Measurements from ENCODE around the gene AGO4.

DNA sequence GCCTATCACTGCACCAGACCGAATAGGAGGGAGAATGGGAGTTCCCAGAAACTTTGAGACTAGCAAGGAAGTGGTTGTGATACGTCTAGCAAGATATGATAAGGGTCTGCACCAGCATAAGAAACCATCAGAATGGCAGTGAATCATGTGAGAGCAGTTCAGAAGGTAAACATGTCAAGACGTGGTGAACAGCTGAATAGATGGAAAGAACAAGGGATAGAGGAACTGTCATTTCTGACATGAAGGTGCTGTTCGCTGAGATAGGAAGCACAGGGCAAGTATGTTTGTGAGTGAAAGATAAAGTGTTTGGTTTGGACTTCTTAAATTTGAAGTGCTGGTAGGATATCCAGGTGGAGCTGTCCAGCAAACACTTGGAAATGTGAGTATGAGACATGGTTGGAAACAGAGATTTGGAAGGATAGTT lies 74.0 kb downstream of the AGO4 start:
- TF ChIP-seq, protein P1, sequence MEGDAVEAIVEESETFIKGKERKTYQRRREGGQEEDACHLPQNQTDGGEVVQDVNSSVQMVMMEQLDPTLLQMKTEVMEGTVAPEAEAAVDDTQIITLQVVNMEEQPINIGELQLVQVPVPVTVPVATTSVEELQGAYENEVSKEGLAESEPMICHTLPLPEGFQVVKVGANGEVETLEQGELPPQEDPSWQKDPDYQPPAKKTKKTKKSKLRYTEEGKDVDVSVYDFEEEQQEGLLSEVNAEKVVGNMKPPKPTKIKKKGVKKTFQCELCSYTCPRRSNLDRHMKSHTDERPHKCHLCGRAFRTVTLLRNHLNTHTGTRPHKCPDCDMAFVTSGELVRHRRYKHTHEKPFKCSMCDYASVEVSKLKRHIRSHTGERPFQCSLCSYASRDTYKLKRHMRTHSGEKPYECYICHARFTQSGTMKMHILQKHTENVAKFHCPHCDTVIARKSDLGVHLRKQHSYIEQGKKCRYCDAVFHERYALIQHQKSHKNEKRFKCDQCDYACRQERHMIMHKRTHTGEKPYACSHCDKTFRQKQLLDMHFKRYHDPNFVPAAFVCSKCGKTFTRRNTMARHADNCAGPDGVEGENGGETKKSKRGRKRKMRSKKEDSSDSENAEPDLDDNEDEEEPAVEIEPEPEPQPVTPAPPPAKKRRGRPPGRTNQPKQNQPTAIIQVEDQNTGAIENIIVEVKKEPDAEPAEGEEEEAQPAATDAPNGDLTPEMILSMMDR (conservative IDR thresholded peaks at IDR 0.05; ENCODE audit: low read length) = no peak
- no peak for TF ChIP-seq EZH2phosphoT487 (IDR thresholded peaks at IDR 0.05; ENCODE audit: borderline replicate concordance, low read depth, low read length)

Data from OCI-LY7 (cell line).